ENCODE measurements around the gene CBFA2T3. TPM values are rescaled to one million over a fixed set of nuclear protein-coding genes. Genes with fewer than 3 reads are reported as not detected.

Gene CBFA2T3
- total RNA-seq, 1 donor from 2014 or later: 8.6 TPM

DNA sequence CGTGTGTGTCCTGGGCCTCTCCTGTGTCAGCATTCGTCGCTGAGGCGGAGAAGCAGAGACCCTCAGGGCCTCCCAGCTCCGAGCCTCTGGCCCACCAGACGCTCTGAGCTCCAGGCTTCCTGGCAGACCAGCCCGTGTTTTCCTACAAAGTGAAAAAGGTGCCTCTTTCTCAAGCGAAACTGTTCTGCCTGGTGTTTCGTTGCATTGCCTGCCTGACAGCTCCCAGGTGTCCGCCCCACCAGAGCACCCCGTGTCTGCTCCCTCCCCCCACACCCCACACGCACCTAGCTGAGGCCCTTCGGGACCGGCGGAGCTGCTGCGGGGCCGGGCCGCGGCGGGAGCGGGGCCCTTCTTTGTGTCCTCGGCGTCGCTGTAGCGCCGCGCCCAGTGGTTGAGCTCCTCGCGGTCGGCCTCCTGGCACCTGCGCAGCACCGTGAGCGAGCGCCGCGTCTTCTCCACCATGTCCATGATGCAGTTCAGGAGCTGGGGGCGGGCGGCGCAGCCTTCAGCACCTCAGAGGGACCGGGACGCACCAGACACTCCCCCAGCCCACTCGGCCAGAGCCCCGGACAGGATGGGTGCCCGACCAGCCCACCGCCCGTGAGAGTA lies 95.9 kb downstream of the CBFA2T3 start:
- ATAC-seq (ENCODE audit: poor library complexity) (peak; percentile 34), DNase-seq (no peak)
- intact Hi-C loops (cut with DNase I): loop anchor here (10.0 kb wide), 1 partner anchor 54 kb away; no protein-coding TSS in a partner anchor

GRCh38 chr16:88880226-88881006 lies 96.6 kb downstream of the CBFA2T3 start:
- DNase-seq: no peak
- no peak for ATAC-seq (ENCODE audit: poor library complexity)
- intact Hi-C loops (cut with DNase I): loop anchor here (10.0 kb wide), 1 partner anchor 54 kb away; no protein-coding TSS in a partner anchor

- no peak for ATAC-seq (ENCODE audit: poor library complexity)
- no peak for DNase-seq
- intact Hi-C loops (cut with DNase I): loop anchor here (10.0 kb wide), 1 partner anchor 55 kb away; no protein-coding TSS in a partner anchor
These were observed 97.3 kb downstream of the CBFA2T3 start for GRCh38 chr16:88879788-88880055.

DNA sequence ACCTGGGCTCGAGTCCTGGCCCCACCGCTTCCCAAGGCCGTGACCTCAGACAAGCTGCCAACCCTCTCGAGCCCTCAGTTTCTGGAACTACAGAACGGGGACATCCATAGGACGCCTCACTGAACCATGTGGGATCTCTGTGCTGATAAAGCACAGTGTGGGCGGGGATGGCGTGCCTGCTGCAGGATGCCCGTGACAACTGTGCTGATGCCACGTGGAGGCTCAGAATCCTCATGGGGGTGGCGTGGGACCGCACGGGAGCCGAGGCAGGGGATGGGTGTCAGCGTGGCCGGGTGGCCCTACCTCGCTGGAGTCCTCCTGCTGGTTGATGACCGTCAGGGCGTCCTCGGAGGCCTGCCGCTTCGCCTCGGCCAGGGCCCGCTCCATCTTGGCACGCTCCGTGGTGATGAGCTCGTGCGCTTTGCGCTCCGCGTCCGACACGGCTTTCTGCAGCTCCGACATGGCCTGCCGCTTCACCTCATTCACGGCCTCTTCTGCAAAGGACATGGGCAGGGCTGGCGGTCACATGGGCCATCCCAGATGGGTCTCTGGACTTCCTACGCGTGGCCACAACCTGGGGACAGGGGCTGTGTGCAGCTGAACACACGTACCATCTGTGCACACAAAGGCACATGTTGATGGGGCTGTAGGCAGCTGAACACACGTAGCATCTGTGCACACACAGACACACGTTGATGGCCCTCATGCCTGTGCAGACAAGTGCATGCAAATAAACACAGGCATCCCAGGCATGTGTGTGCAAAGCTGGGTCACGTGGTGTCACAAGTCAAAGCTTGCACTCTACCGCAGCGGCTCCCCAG lies 97.8 kb downstream of the CBFA2T3 start:
- no peak for DNase-seq
- intact Hi-C loops (cut with DNase I): no loop called here
- no peak for ATAC-seq (ENCODE audit: poor library complexity)

- no peak for ATAC-seq (ENCODE audit: poor library complexity)
- intact Hi-C loops (cut with DNase I): no loop called here
- DNase-seq: no peak
These were observed 98.7 kb downstream of the CBFA2T3 start for GRCh38 chr16:88878356-88878755.

GRCh38 chr16:88877564-88878289 lies 99.3 kb downstream of the CBFA2T3 start:
- intact Hi-C loops (cut with DNase I): no loop called here
- no peak for DNase-seq
- ATAC-seq (ENCODE audit: poor library complexity): no peak

DNA sequence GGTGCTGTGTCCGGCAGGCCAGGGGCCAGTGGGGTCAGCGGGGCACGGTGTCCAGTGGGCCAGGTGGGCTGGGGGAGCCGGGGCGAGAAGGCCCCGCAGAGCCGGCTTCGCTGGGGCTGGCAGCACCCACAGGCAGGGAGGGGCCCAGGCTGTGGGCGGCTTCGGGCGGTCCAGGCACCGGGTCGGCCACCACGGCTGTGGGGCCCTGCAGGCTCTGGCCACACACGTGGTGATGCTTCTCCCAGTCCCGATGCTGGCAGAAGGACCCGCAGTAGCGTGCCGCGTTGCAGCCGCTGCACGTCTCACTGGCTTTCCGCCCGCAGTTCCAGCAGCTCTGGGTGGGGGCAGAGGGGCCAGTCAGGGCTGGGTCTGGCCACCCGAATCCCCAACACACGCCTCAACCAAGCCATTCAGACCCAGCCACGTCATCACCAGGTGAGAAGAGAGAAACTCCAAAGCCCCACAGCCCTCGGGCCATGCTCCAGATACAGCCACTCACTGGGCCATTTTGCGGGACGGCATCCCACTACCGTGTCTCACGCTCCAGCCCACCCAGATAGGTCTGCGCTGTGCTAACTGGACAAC lies 100.0 kb downstream of the CBFA2T3 start:
- no peak for ATAC-seq (ENCODE audit: poor library complexity)
- intact Hi-C loops (cut with DNase I): no loop called here
- no peak for DNase-seq

DNA sequence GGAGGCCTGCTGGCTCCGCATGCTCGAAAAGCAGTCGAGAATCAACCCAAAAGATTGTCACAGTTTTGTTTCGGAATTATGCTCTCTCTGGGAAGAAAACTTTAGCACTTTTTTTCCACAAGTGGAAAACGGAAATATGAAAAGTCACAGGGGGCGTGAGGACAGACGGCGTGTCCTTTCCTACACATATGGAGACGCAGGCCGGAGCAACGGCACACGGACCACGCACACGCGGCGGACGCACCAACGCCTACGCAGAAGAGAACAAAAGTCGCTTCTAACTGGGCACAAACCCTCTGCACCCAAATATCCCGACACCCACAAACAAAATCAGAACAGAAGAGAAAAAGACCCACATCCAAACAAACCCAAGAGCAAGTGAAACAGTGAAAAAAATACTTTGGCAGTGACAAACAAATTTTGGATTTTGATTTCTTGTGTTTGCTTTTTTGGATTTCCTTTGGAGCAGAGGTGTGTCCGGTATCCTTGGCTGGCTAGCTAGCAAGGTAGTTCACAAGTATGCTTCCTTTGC lies 101.2 kb downstream of the CBFA2T3 start:
- intact Hi-C loops (cut with DNase I): no loop called here
- ATAC-seq (ENCODE audit: poor library complexity): no peak
- DNase-seq: no peak

- ATAC-seq (ENCODE audit: poor library complexity) (no peak), DNase-seq (no peak)
- intact Hi-C loops (cut with DNase I): no loop called here
These were observed 101.9 kb downstream of the CBFA2T3 start for GRCh38 chr16:88874938-88875599.

GRCh38 chr16:88872650-88873331 lies 104.2 kb downstream of the CBFA2T3 start:
- DNase-seq (no peak), ATAC-seq (ENCODE audit: poor library complexity) (no peak)
- intact Hi-C loops (cut with DNase I): no loop called here

GRCh38 chr16:88871730-88872416 lies 105.1 kb downstream of the CBFA2T3 start:
- intact Hi-C loops (cut with DNase I): no loop called here
- no peak for DNase-seq
- no peak for ATAC-seq (ENCODE audit: poor library complexity)

GRCh38 chr16:88871349-88871702 lies 105.7 kb downstream of the CBFA2T3 start:
- no peak for DNase-seq
- ATAC-seq (ENCODE audit: poor library complexity): no peak
- intact Hi-C loops (cut with DNase I): no loop called here

DNA sequence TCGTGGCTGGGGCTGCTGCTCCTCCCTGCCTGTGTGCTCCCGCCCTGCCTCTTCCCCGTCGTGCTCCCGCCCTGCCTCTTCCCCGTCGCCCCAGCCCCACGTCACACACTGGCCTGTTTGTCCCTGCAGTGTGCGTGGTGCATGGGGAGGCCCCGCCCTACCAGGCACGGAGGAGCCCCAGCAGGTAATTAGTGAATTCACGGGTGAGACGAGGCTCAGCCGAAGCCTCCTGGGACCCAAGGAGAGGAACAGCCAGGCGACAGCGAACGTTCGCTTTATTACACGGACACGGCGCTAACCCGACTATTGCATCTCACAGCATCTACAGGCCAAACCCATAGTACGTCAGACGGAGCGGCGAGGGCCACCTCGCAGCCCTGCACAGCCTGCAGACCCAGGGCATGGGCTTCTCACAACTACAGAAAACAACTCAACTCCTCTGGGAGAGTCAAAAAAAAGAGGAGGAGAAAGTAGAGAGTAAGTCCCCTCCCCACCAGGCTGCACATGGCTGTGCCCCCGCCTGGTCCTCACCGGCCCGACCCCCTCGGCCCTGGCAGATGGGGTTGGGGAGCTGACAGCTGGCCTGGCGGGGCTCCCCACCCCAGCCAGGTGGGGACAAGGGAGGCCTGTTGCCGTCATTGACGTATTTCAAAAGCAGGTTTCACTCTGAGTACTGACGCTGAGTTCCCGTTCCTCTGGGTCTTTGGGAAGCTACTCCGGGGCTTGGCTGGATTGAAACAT lies 106.2 kb downstream of the CBFA2T3 start:
- peak; percentile 9 for ATAC-seq (ENCODE audit: poor library complexity)
- intact Hi-C loops (cut with DNase I): no loop called here
- DNase-seq: no peak

- intact Hi-C loops (cut with DNase I): no loop called here
- peak; percentile 74 for DNase-seq
- peak; percentile 81 for ATAC-seq (ENCODE audit: poor library complexity)
These were observed 107.4 kb downstream of the CBFA2T3 start for GRCh38 chr16:88869673-88869980.

DNA sequence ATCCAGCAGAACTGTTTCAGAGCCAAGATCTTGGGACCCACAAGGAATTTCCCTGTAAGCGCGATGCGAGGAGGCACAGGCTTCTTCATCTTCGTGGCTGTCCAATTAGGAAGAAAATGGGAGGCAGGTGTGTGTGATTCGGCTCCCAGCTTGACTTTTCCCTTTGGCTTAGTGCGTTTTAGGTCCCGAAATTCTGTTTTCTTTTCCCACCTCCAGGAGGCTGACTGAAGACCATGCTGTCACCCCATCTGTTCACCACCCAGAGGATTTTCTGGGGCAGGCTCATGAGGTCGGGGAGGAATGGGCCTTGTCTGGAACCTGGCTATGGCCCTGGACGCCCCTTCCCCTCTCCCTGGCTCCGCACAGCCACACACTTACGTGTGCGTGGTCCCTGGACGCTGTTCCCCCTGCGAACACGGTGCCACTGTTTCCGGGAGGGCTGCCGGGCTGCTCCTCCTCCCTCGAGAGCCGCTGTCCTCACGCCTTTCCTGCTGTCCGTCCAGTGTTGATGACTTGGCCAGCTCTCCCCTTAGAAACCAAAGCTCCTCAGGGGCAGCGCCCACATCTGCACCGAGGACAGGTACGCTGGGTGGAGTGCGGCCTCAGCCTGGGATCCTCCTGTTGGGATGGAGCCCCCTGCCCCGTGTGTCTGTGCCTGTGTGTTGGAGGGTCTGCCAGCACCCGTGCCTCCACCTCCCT lies 107.9 kb downstream of the CBFA2T3 start:
- DNase-seq: no peak
- ATAC-seq (ENCODE audit: poor library complexity): no peak
- intact Hi-C loops (cut with DNase I): no loop called here
